Endodermal cell (in vitro differentiated cells): ENCODE results near the gene FARP1. TPM values are rescaled to one million over a fixed set of nuclear protein-coding genes. Genes with fewer than 3 reads are reported as not detected.
A peak's percentile ranks its signal among the peaks of the same experiment; 100 is the strongest.

Experiments used
- DNase-seq: peaks from one replicate; pipeline ENCODE4 v3.0.0-alpha.2; 2017
- H3K27ac ChIP-seq: 2 replicates; pipeline ENCODE4 v1.5.1; 2013; ENCODE audit warnings: mild to moderate bottlenecking, low read depth, low read length, moderate library complexity
- H3K27me3 ChIP-seq: 2 replicates; pipeline ENCODE4 v1.6.1; 2013; ENCODE audit warnings: mild to moderate bottlenecking, low read length, moderate library complexity; ENCODE audit not compliant: insufficient read depth, control insufficient read depth, poor library complexity, severe bottlenecking
- H3K36me3 ChIP-seq: 2 replicates; pipeline ENCODE4 v1.7.0; 2013; ENCODE audit warnings: mild to moderate bottlenecking, low read length, moderate library complexity; ENCODE audit not compliant: control insufficient read depth, insufficient read depth
- H3K4me1 ChIP-seq: one replicate; pipeline ENCODE4 v1.7.0; 2013; ENCODE audit warnings: low read length; ENCODE audit not compliant: control insufficient read depth, insufficient read depth
- H3K4me3 ChIP-seq: 2 replicates; pipeline ENCODE4 v1.5.1; 2013; ENCODE audit warnings: mild to moderate bottlenecking, low read length, moderate library complexity
- H3K9ac ChIP-seq: 2 replicates; pipeline ENCODE4 v1.6.1; 2013; ENCODE audit warnings: mild to moderate bottlenecking, low read length, moderate library complexity; ENCODE audit not compliant: poor library complexity, severe bottlenecking; ENCODE audit errors: extremely low read depth
- H3K9me3 ChIP-seq: 2 replicates; pipeline ENCODE4 v1.6.1; 2013; ENCODE audit warnings: mild to moderate bottlenecking, low read length, moderate library complexity; ENCODE audit not compliant: control insufficient read depth
- H3K27ac Mint-ChIP-seq: 2 replicates; pipeline ENCODE4 v1.8.0; 2020; ENCODE audit warnings: mixed read lengths
- H3K27me3 Mint-ChIP-seq: 2 replicates; pipeline ENCODE4 v1.8.0; 2021; ENCODE audit warnings: mild to moderate bottlenecking, mixed read lengths; ENCODE audit not compliant: insufficient read depth
- H3K36me3 Mint-ChIP-seq: 2 replicates; pipeline ENCODE4 v1.8.0; 2020; ENCODE audit warnings: low read depth, mixed read lengths
- H3K4me1 Mint-ChIP-seq: 2 replicates; pipeline ENCODE4 v1.8.0; 2020; ENCODE audit warnings: mixed read lengths
- H3K4me3 Mint-ChIP-seq: 2 replicates; pipeline ENCODE4 v1.8.0; 2020; ENCODE audit warnings: mild to moderate bottlenecking, moderate library complexity, mixed read lengths
- H3K9me3 Mint-ChIP-seq: 2 replicates; pipeline ENCODE4 v1.8.0; 2020; ENCODE audit warnings: mild to moderate bottlenecking, mixed read lengths
- CTCF ChIP-seq: fragments of 200-600 bp; sonication (generic); conservative IDR thresholded peaks from 2 replicates; pipeline ENCODE4 v1.5.0; 2021; ENCODE audit warnings: antibody characterized with exemption, mild to moderate bottlenecking
- WGBS, 2 experiments: methylation state at CpG; one replicate each; pipeline versions ENCODE4 v1.1.5 to v1.1.7; 2013; ENCODE audit warnings: missing lambda C conversion rate in 2 of 2, mixed read lengths in 1 of 2; ENCODE audit not compliant: insufficient coverage in 1 of 2, insufficient read length in 1 of 2; 5-methylcytosine and 5-hydroxymethylcytosine counted together
- total RNA-seq, 2 donors: library from RNA; stranded (reverse); fragmentation: NEBNext Ultra II Directional in 1 of 2; extraction: Animal tissue kit (Norgen Biotek cat#: 25700) in 1 of 2; gene quantifications; 2 replicates in 1 of 2; 3 replicates in 1 of 2; pipeline ENCODE4 v1.2.1, GENCODE V29; 2021

Gene FARP1
- total RNA-seq, 2 donors from 2014 or later: 237 to 319 TPM

DNA sequence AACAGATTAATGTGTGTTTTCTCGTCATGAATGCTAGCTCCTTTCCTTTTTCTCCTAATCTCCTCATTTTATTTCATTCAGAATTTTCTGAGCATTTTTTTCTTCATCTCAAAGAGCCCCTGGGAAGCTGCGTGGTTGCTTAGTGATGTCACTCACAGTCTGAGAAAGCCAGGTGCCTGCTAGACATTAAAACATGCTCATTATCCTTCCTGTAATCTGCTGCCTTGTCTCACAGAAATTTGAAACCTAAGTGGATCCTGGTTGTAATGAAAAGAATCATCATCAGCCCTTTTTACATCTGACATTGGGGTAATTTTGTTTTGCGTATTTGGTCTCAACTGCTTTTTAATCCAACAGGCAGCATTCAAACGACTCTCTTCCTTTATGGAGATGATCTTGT is 142.4 kb downstream of the FARP1 start:
- Mint-ChIP-seq H3K27ac (no peak overlapping the region), H3K36me3 (peaks cover 22% of the 10 kb centered on the region), H3K27me3 (no peaks in the 10 kb centered on the region), H3K9me3 (no peaks in the 10 kb centered on the region), H3K4me1 (peaks cover 15% of the 10 kb centered on the region), H3K4me3 (no peak overlapping the region)
- TF ChIP-seq CTCF: no peak
- peaks cover 18% of the 10 kb centered on the region for H3K4me1 ChIP-seq
- no peaks in the 10 kb centered on the region for H3K9me3 ChIP-seq
- H3K27ac ChIP-seq: peak overlapping the region; percentile 82
- WGBS, 2 experiments: 69 to 70% methylated on average over 2 to 4 of the region's 4 CpGs
- peak overlapping the region; percentile 16 for H3K9ac ChIP-seq
- DNase-seq: no peak
- H3K36me3 ChIP-seq: peaks cover 40% of the 10 kb centered on the region
- H3K4me3 ChIP-seq: peak overlapping the region; percentile 48
- H3K27me3 ChIP-seq: no peaks in the 10 kb centered on the region

- WGBS, 2 experiments: 83 to 84% methylated on average over 9 to 12 of the region's 12 CpGs
- H3K9ac ChIP-seq: peak overlapping the region; percentile 16
- H3K4me3 ChIP-seq: peak overlapping the region; percentile 48
- no peak for DNase-seq
- no peaks in the 10 kb centered on the region for H3K27me3 ChIP-seq
- H3K36me3 ChIP-seq: peaks cover 40% of the 10 kb centered on the region
- no peaks in the 10 kb centered on the region for H3K9me3 ChIP-seq
- no peaks in the 10 kb centered on the region for H3K9me3 Mint-ChIP-seq
- peaks cover 22% of the 10 kb centered on the region for H3K4me1 ChIP-seq
- no peak for TF ChIP-seq CTCF
- peak overlapping the region; percentile 82 for H3K27ac ChIP-seq
- no peak overlapping the region for H3K4me3 Mint-ChIP-seq
- no peak overlapping the region for H3K27ac Mint-ChIP-seq
- no peaks in the 10 kb centered on the region for H3K27me3 Mint-ChIP-seq
- peaks cover 22% of the 10 kb centered on the region for H3K36me3 Mint-ChIP-seq
- peaks cover 17% of the 10 kb centered on the region for H3K4me1 Mint-ChIP-seq
Measured at GRCh38 chr13:98285852-98286594, 143.1 kb downstream of the FARP1 start.

- H3K27me3 ChIP-seq: no peaks in the 10 kb centered on the region
- no peaks in the 10 kb centered on the region for H3K27me3 Mint-ChIP-seq
- no peak overlapping the region for H3K27ac Mint-ChIP-seq
- peaks cover 40% of the 10 kb centered on the region for H3K36me3 ChIP-seq
- no peak overlapping the region for H3K4me3 ChIP-seq
- H3K36me3 Mint-ChIP-seq: peaks cover 22% of the 10 kb centered on the region
- peaks cover 19% of the 10 kb centered on the region for H3K4me1 ChIP-seq
- no peak overlapping the region for H3K9ac ChIP-seq
- H3K9me3 Mint-ChIP-seq: no peaks in the 10 kb centered on the region
- no peaks in the 10 kb centered on the region for H3K9me3 ChIP-seq
- H3K4me3 Mint-ChIP-seq: no peak overlapping the region
- WGBS, 2 experiments: 91 to 100% methylated on average over 1 to 2 of the region's 2 CpGs
- H3K27ac ChIP-seq: no peak overlapping the region
- peaks cover 24% of the 10 kb centered on the region for H3K4me1 Mint-ChIP-seq
- TF ChIP-seq CTCF: no peak
- DNase-seq: no peak
Measured at GRCh38 chr13:98286799-98287198, 143.9 kb downstream of the FARP1 start.
